GM03348 (cell line): Measurements from ENCODE around the gene RIT1.
"Not testable (repeated sequence)": the region's sequence is repeated elsewhere in the genome, so short reads cannot be mapped to it uniquely, and the experiment has no call there.

Experiments used
- DNase-seq: peaks from one replicate; pipeline ENCODE4 v3.0.0; 2012; ENCODE audit warnings: low spot score

RIT1 gene

DNA sequence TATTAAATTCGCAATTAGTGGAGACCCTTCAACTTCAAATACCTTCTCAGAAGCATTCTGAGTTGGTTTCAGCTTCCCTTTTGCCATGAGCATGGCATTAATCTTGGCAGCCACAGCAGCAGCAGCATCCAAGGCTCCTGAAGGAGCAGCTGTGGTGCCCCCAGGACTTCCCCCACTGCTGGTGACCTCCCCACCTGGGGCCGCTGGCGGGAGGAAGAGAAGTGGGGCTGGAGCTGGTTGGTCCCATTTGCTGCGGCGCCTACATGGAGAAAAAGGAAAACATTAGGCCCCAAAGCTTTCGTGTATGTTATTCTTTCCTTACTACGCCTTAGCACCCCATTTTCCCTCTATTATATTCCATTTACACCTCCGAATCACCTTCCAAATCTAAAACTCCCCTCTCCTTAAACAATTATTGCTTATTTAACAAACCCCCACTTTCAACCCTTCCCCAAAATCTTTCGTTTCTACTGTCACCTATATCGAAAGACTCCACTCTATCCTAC lies 22.5 kb upstream of the RIT1 start:
- DNase-seq = no peak

DNA sequence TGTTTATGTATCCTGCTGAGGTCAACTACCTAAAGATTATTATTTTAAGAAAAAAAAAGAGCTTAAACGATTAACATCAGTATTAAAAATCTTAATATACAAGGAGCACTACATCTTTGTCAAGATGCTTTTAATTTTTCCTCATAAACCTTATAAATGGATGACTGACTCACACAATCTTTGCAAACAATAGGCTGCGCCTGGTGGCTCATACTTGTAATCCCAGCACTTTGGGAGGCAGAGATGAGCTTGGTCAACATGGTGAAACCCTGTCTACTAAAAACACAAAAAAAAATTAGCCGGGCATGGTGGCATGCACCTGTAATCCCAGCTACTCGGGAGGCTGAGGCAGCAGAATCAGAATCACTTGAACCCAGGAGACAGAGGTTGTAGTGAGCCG lies 21.3 kb upstream of the RIT1 start:
- DNase-seq = no peak

DNA sequence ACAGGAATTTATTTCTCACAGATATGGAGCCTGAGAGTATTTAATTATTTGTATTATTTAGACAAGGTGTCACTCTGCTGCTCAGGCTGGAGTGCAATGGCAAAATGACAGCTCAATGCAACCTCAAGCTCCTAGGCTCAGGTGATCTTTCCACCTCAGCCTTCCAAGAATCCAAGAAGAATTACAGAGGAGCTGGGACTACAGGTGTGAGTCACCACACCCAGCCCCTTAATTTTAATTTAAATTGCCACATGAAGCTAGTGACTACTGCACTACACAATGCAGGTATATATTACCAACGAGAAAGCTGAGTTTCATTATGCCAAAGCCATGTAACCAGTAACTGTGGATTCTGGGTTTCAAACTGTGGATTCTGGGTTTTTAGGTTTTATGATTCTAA lies 20.9 kb upstream of the RIT1 start:
- DNase-seq = no peak

DNA sequence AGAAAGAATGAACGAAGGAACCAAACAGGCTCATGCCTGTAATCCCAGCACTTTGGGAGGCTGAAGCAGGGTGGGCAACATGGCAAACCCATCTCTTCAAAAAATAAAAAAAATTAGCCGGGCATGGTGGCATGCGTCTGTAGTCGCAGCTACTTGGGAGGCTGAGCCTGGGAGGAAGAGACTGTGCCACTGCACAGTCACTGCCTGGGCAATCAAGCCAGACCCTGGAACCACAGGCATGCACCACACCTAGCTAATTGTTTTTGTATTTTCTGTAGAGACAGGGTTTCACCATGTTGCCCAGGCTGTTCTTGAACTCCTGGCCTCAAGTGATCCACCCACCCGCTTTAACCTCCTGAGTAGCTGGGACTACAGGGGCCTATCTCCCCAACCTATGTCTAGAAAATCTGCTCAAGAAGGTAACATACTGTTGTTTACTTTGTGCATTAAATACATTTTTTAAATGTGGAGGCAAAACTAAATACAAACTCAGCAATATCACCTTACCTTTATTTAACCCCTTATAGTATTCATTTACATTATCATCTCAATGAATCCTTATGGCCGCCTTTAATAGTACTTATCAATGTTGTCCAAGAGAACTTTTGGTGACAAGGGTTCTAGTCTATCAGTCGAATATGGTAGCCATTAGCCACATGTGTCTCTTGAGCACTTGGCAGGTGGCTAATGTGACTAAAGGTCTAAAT lies 20.3 kb upstream of the RIT1 start:
- no peak for DNase-seq

DNA sequence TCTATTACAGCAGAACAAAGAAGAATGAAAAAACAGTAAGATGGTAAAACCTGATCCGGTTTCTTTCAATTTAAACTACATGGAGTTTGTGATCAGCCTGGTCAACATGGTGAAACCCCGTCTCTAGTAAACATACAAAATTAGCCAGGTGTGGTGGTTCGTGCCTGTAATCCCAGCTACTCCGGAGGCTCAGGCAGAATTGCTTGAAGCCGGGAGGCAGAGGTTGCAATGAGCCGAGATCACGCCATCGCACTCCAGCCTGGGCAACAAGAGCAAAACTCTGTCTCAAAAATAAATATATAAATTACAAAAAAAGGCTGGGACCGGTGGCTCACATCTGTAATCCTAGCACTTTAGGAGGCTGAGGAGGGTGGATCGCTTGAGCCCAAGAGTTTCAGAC lies 19.6 kb upstream of the RIT1 start:
- DNase-seq = not testable (repeated sequence)

DNA sequence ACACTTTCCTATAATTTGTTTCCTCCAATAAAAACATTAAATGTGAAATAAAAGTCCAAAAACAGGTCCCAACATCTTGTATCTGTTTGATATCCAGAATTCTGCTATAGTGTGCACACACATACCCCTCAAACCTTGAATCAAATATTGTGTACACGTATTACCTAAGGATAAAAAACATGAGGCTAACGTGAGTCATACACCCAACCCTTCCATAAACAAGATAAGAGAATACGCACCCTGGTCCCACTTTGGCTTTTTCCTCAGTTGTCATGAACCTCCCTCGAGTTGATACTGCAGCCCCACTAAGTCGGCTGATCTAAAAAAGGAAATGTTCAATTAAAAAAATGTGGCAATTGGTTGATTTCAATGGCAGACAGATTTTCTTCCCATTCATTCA lies 17.9 kb upstream of the RIT1 start:
- no peak for DNase-seq

DNA sequence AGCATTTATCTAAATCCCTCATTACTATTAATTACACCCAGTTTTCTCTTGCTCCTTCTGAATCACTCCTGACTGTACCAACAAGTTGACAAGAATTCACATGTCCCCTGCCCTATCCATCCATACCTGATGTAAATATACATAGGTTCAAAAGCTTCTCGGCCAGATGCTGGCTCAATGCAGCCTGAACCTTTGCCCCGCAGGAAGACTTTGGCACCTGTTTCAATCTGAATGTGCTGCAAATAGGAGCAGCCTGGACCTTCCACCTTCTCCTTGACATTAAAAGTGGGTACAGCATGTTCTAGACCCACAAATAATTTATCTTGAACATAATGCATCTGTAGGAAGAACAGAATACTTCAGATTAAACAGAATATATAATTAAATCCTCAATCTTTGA lies 14.4 kb upstream of the RIT1 start:
- DNase-seq = no peak

DNA sequence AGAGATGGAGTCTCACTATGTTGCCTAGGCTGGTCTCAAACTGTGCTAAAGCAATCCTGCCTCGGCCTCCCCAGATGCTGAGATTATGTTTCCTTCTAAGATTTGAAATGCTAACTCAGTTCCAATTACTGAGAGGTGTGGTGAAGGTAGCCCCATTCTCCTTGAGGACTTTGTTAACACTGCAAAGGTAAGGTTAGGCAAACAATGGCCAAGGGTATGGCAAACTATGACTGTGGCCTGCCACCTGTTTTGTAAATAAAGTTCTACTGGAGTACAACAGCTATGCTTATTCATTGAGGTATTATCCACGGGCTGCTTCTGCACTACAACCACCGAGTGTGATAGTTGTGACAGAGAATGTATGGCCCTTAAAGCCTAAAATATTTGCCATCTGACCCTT lies 9.6 kb upstream of the RIT1 start:
- no peak for DNase-seq

DNA sequence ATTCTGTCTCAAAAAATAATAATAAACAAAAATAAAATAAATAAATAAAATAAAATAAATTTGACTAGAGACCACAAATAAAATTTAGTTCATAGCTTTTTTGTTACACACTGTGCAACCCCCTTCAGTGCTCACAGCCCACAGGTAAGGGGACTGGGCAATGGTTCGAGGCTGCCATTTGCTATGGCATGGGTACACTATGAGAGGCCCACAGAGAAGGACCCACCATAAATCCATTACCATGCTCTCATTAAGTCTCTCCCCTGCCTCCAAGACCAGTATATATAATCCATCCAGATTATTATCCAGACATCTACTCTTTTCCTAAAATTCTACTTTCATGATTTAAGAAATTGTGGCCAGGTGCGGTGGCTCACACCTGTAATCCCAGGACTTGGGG lies 8.7 kb upstream of the RIT1 start:
- no peak for DNase-seq

DNA sequence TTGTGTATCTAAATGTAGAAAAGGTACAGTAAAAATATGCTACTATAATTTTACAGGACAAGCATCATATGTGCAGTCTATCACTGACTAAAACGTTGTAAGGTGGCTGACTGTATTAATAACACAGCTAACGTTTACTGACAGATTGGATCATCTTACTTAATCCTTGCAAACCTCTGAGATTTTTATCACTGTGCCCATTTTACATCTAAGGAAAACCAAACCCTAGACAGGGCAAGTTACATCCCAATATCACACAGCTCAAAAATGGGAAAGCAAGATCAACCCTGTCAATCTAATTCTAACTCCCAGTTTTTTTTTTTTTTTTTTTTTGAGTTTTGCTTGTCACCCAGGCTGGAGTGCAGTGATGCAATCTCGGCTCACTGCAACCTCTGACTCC lies 7.5 kb upstream of the RIT1 start:
- DNase-seq = no peak

DNA sequence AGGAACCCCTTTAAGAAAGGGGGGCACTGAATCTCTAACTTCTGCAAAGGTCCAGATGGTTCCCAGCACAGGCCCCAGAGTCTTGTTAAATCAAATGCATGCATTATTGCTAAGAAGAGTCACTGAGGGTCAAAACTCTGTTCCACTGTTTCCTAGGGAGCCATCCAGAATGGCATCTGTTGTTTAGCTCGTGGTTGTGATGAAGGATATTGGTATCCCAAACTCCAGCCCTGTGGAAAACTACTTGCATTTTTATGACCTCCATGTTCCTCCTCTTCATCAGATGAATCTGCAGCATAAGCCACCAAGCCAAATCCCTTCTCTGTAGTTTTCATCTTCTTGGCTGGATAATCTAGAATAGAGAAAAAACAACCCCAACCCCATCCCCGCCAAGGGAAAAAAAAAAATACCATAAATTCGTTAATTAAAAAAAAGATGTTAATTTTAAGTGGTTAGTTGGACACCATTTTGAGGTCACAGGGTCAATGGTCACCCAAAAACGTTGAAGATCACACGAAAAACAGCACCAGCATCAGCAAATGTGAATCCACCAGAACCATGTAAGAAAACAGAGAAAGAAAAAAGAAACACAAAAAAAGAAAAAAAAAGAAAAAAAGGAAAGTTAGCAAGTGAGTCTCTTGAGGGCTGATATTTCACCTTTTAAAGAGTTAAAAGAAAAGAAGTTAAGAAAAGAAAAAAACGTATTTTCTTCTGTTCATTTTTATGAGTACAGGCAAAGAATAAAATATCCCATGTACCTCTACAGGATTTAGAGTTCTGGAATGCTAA lies 3.0 kb upstream of the RIT1 start:
- no peak for DNase-seq

DNA sequence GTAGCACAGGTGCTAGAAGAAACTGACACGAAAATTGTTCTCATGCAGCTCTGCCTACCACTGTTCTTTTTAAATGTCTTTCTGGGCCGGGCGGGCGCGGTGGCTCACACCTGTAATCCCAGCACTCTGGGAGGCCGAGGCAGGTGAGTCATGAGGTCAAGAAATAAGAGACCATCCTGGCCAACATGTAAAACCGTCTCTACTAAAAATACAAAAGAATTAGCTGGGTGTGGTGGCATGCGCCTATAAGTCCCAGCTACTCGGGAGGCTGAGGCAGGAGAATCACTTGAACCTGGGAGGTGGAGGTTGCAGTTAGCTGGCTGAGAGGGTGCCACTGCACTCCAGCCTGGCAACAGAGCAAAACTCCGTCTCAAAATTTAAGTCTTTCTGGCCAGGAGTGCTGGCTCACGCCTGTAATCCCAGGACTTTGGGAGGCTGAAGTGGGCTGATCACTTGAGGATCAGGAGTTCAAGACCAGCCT lies 947 bp upstream of the RIT1 start:
- no peak for DNase-seq

DNA sequence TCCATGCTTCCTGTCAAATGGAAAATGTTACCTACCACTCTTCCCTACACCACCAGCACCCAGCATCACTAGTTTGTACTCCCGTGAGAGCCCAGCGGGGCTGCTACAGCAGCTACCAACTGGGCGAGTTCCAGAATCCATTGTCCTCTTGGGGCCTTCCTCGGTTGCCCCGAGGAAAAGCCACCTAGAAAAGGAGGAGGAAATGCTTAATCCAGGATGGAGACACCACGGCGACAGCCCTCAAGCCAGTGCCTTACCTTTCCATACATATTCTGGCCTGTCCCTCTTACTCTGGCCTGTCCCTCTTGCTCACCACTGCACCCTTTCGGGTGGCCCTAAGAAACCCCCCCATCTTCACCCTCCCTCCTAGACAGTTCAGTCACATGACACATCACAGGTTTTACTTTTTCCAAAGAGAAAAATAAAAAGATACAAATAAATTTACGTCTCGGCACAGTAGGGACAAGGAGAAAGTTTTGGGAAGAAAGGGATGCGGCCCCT lies 478 bp downstream of the RIT1 start:
- peak; percentile 42 for DNase-seq

DNA sequence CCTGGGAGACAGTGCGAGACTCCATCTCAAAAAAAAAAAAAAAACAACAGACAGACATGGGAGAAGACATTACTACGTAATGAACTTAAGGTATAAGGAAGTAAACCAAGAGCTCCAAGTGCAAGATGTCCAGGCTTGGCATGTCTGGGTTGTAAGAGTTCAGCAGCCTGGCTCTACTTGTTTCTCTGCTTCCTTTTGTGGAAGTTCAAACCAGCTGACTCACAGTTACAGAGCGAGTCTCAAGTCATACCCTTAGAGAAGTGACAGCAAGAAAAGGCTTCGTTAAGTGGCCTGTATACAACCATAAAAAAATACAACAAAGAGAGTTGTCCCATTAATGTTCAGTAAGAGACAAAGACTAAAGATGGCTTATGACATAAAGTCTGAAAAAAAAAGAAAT lies 1.3 kb downstream of the RIT1 start:
- DNase-seq = peak; percentile 39

DNA sequence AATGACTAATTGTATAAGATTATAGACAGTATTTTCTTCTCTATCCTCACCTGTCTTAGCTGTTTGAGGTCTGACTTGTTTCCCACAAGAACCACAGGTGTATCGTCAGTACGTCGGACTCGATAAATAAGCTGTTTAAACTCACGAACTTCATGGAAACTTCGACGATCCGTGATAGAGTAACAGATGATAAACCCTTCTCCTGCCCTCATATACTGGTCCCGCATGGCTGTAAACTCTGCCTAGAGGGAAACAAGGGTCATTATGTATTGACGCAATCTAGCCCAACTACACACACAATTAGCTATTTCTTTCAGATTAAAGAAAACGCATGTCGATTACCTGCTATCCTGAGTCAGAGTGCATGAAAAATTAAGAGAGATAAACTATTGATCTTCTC lies 6.9 kb downstream of the RIT1 start:
- no peak for DNase-seq

DNA sequence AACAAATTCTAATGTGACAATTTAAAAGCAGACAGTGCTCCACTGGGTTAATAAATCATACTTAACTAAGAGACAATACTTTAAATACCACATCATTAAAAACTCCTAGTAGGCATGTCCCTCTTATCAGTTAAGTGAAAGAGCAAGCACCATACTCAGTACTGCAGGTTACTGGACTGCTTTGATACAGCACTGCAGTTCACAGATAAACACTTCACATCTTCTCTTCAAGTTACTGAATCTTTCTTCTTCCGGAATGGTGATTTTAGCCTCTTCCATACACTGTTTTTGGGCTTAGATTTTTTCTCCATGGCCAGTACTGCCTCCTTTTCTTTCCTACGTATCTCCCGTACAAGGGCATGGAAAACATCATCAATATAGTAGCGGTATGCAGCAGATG lies 11.0 kb downstream of the RIT1 start:
- DNase-seq = no peak

DNA sequence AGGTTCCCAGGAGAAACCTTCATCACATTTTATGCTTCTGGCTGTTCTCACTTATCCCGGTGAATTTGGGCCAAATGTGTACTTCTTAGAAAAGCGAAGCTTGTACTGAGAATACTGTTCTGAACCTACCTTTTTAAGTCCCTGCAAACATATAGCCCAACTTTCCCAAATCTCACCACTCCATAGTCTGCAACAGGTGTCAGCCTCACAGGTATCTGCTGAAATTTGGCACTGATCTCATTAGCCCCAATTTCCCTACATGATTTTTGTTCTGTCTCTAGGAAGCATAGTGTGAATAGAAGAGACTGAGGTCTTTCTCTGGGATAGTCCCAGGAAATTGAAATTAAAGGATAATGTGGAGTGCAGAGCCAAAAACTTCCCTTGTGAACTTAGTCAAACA lies 11.5 kb downstream of the RIT1 start:
- no peak for DNase-seq

DNA sequence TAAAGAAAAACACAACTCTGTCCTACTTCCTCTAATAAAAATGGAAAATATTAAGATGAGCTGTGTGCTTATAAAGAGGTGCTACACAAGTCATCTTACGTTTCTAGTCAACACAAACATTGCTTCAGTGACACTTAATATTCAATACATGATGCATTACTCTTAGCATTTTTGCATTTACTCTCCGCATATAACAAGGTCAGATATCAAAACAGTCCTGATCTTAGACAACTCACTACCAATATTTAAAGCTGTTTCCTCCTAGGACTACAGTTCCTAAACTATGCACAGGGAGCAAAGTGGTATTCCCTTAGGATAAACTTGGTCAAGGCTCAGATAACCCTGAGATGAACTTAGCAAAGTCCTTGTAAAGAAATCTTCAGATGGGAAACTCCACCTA lies 12.3 kb downstream of the RIT1 start:
- no peak for DNase-seq

DNA sequence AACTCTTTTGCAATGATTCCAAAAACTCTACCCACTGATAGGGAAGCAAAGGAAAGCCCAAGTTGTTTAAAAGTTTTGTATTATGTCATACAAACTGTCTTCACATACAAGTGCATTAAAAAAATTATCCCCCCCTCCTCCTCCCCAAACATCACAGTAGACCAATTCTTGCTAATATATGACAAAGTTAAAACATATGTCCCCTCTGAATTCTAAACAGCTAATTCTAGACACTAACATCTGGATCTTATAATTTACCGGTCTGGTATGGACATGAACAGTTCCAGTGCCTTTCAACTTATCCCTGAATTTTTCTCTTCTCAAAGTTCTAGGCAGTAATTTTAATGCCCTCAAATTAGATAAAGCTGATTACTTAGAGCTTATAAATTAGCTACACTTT lies 13.4 kb downstream of the RIT1 start:
- DNase-seq = no peak

DNA sequence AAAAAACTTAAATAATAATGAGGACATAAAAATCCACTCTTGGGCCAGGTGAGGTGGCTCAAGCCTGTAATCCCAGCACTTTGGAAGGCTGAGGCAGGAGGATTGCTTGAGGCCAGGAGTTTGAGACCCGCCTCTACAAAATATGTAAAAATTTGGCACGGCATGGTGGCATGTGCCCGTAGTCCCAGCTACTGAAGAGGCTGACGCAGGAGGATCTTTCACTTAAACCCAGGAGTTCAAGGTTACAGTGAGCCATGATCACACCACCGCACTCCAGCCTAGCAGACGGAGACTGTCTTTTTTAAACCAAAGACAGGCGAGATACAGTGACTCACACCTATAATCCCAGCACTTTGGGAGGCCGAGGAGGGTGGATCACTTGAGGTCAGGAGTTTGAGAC lies 14.7 kb downstream of the RIT1 start:
- not testable (repeated sequence) for DNase-seq

DNA sequence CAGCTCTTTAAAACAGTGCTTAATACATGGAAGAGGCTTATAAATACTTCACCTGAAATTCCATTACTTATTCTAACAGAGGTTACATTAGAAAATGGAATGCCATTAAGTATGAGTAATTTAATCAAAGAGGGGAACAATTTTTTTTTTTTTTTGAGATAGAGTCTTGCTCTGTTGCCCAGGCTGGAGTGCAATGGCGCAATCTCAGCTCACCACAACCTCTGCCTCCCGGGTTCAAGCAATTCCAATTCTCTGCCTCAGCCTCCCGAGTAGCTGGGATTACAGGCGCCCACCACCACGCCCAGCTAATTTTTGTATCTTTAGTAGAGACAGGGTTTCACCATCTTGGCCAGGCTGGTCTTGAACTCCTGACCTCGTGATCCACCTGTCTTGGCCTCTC lies 15.5 kb downstream of the RIT1 start:
- DNase-seq = not testable (repeated sequence)

DNA sequence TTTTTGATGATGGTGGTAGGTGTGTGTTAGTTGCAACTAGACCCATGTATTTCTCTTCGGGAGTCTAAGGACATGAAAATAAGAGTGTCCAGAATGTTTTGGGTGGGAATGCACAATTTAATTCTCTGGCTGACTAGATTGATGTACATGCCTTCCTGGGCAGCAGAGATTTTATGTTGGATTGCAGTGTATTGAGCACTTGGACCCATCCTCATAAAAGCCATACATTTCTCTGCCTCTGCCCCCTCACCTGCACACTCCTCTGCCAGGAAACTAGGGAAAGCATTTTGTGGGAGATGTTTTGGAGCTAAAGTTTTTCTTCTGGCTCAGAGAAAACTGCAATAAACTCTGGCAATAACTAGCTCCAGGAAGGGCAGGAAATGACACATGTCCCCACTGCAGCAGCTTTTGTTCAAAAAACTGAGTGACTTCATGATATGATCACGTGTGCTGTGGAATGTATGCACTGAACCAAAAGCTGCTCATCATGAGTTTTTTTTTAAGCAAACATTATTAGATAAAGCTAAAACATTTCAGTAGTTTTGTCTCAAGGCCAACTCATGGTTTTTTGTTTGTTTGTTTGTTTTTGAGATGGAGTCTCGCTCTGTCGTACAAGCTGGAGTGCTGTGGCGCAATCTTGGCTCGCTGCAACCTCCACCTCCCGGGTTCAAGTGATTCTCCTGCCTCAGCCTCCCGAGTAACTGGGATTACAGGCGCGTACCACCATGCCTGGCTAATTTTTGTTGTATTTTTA lies 17.6 kb downstream of the RIT1 start:
- DNase-seq = peak; percentile 81

DNA sequence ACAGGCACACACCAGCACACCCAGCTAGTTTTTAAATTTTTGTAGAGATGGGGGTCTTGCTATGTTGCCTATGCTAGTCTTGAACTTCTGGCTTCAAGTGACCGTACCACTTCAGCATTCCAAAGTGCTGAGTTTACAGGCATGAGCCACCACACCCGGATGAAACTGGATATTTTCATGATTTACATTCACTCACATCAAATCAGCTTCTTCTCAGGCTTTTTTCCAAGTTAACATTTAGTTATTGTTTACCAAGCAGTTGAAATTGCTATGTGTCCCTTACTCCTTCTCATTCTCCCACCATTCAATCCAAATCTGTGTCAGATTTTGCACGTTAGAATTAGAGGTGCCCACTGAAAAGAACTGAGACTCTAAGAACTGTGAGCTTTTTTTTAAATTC lies 18.4 kb downstream of the RIT1 start:
- peak; percentile 55 for DNase-seq
